Stimulated activated CD8-positive, alpha-beta memory T cell treated with anti-CD3 and anti-CD28 coated beads, Interleukin-12 subunit alpha, Interleukin-12 subunit beta, amount 100 ng/mL, for 24 hours (primary cell): Measurements from ENCODE around the gene MMP8.

ENCODE experiments used
- DNase-seq: peaks from one replicate; pipeline ENCODE4 v3.0.0-alpha.2; 2020; ENCODE audit errors: extremely low read depth

Gene MMP8

DNA sequence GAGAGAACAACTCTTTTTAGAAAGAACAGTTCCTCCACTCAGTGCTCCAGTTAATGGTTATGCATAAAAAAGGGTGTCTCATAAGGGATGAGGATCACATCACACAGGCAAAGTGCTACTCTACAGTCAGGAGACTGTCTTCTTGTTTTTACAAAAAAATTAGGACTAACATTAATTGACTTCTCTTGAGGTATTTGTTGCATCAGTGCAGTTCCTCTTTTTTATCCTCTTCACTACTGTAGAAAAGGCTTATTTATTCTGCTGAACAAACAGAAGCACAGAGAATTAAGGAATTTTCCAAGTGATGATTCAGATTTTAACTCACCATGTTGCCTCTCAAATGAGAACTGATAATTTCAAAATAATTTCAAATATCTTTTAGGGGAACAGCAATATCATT lies 1.9 kb downstream of the MMP8 start:
- no peak for DNase-seq

DNA sequence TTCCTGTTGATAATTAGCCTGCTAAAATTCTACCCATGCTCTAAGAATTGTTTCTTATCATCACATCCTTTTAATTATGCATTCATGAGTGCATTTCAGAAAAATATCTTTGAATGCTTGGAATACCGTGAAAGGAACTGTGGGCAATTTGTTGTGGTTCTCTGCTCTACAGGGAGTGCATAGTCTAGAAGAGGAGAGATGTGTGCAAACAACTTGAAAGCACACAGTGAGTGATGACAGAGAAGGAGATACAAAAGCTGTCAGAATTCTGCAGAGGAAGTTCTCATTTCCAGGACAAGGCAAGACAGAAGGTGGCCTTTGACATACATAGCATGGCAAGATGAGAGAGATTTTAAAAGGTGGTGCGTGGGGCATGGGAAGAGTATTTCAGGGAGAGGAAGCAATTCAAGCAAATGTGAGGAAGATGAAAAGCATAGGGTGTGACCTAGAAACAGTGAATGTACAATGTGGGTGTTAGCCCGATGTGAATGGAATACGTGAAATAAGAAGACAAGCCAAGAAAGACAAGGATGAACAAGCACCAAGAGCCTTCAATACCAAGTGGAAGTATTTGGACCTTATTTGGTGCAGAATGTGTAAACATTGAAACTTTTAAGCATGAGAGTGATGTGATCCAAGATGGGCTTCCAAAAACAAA lies 5.0 kb downstream of the MMP8 start:
- DNase-seq, result no peak

DNA sequence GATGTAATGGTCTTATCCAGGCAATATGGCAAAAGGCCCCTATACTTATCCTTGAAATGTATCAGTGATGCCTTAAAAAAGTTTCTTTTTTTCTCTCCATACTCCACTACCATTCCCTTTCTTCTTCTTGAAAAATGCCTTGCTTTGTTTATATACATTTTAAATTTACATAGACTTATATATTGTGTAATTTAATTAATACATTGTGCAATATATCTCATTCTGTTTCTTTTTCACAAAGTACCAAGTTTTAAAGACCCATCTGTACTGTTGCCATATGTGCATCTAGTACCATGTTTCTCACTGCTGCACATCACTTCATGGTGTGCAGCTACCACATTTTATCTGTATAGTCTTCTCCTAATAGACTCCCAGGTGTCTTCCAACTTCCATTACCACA lies 7.5 kb downstream of the MMP8 start:
- no peak for DNase-seq

DNA sequence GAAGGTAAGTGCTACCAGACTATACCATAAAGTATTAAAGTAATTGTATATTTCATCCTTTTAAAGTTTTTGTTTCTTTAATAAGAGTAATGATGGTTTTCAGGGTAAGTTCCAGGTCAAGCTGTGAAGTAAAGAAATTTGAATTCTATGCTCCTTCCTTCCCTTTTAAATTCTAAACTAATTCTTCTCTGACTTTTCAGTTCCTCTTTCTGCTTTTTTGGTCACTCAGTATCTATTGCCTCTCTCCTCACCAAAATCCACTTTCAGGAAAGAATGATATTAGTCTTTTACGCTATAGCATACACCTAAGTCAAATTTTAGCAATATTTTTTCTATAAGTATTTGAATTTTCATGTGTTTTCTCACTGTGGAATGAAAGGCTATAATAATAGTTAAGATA lies 8.2 kb downstream of the MMP8 start:
- no peak for DNase-seq

DNA sequence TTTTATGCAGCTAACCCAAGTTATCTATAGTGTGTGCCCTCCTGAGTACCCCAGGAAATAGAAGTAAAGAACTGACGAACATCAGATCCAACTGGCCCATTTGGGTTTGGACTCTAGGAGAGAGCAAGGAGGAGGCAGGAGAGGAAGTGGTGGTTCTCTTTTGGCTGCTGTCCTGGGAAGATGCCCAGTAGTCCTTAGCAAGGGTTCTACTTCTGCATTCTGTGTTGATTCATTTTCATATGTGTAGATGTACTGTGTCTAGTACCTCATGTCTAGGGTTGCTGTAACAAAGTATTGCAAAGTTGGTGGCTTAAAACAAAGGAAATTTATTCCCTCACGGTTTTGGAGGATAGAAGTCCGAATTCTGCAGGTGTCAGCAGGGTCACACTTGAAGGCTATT lies 12.6 kb downstream of the MMP8 start:
- DNase-seq, result no peak

DNA sequence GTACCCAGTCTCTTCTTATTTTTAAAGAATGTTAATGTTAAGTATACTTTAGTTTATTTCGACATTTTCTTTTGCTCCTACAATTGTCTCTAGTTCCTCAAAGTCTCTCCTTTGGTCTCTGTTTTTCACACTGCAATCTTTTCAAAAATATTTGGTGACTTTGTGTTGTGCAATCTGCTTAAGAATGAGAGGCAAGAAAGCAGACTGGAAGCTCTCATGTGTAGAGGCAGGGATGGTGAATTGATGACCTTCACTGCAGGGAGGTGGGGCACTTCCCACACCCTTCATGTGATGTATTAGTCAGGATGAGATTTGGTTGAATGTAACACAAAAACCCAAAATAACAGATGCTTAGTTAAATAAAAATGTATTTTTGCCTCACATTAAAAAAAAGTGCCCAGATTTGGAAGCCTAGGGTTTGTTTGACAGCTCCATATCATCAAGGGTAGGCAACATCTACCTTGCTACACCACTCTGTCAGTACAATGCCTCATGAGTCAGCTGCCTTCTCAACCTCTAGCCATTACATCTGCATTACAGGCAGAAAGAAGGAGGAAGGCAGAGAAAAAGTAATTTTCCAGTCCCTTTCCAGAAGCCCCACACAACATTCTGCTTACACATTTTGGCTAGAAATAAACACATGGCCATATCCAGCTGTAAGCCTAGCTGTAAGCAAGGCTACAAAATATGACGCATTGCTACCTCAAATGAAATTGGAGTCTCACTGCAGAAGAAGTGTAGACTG lies 15.4 kb downstream of the MMP8 start:
- DNase-seq, result no peak

DNA sequence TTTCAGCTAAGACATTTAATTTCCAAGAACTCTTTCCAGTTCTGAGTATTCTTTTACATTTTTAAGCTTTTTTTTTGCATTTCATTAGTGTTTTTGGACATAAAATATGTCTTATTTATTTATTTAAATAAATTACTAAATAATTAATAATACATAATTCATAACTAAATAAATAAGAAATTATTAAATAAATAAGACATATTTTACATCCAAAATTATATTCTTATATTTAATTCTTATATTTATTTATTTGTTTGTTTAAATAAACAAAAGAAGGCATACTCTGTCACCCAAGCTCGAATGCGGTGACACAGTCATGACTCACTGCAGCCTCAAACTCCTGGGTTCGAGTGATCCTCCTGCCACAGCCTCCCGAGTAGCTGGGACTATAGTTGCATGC lies 16.1 kb downstream of the MMP8 start:
- no peak for DNase-seq

DNA sequence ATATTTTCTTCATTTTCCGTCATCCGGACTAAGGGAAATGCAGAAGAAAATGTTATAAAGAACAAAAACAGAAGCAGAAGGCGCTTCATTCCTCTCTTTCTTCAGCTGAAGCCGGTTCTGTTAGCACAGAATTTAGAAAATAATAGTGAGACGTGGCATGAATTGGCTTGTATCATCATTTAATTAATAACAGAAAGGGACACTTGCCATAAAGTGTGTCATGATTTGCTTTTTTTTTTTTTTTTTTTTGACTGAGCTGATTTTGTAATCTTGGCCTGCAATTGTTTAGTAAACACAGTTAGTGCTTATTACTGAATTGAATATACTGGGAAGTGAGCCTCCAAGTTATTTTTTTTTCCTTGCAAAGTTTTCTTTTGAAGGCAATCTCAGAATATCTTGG lies 19.1 kb downstream of the MMP8 start, which contains the start of gene MMP27:
Gene MMP27 (minus strand): TSS at position 144 of the 400 bp plus-strand sequence. CDS start 55 bp downstream, at position 89.
- no peak for DNase-seq

DNA sequence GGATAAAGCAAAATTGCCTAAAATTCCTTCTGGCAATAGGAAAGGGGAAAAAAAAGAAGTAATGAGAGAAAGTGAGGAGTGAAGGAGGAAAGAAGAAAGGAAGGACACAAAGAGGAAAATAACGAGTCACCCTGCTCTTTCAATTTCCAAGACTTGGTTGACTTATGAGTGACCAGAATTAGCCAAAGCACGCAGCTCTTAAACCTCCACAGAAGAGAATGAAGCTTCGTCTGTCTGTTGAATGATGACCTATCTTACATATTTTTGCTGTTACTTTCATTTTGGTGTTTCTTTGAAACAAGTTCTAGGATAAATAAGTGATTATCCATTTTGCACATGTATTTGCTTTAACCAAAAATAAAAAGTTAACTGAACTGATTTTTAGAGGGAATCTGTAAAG lies 19.9 kb downstream of the MMP8 start:
- no peak for DNase-seq

DNA sequence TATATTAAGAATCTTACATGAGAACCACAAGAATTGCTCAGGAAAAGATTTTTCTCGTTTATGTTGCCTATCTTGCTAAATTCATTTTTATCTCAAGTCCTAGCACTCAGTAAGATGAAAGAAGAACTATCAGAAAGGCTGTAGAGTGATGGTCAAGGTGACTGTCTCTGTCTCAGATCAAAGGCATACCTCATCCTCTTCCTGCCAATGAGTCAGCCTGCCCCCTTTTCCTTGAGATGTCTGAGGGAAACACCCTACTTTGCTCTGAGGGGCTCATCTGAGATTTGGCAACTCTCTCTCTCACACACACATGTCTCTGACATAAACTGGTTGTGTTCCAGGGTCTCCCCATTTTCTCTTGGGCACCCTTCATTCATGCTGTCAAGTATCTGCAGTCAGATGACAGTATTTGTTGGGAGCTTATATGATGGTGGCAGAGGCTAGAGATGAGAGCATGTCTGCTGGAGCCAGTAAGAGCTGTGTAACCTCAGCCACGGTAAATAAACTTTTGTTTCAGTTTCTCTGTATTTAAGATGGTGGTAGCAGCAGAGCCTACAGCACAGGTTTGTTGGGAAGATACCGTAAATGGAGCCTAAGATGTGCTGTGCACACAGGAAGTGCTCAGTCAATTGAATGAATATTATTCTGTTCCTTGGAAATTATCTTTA lies 20.8 kb downstream of the MMP8 start:
- no peak for DNase-seq

DNA sequence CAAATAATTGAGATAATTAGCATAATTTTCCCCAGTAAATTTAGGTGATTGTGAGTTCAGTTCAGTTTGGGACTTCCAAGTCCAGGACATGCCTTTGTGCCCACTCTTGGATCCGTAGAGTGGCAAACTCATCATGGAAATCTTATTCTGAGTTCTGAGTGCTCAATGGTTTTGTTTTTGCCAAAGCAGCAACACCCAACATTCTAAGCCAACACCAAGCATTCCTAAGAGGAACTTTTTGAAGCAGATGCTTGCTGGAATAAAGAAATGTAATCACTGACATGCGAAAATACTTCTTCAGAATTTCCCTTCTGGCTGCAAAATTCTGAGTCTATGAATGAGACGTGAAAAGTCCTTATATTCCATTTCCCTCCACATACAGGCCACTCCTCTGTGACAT lies 29.6 kb downstream of the MMP8 start:
- DNase-seq, result no peak

DNA sequence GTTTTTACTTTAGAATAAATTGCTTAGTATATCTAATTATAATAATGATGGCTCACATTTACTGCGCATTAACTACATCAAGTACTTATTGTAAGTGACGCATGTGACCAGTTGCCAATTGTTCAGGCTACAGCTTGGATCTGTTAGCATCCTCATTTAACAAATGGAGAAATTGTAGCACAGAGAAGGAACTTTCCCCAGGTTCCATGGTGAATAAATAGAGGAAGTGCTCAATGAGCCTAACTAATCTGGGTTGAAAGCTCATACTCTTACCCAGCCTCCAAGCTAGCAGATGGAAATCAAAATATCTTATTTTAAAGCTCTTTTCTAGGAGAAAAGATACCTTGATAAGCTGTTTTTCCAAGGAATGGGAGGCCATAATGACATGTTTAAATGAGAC lies 39.0 kb downstream of the MMP8 start:
- no peak for DNase-seq

DNA sequence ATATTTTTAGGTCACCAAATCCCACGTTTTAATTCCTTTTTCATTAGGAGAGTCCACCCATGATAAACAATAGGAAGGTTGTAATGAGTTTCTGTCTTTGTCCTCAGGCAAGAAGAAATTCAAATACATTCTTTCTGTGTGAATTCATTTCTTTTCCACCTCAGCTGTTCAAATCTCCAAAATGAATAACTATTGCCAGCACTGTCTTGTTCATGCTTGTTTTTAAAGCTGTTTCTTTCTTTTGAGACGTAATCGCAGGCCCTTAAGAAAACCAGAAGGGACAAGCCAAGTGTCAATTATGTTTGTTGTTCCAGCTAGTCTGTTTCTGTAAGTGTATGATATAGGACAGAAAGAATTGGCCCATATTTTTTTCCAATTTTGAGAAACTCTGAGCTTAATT lies 39.4 kb downstream of the MMP8 start:
- DNase-seq, result no peak

DNA sequence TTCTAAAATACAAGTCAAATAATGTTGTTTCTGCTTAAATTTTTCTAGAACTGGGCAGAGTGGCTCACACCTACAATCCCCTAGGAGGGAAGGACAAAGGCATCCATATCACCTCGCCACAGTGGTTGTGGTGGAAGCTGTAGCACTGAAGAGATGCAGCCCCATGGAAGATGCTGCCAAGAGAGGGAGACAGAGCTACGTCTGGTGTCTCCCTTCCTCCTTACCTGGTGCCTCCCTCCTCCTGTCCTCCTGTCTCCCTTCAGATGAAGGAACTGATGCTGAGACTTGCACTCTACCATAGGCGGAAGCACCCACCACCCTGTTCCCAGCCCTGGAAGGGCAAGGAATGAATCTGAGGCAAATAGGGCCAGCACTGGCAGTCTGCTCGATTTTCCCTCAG lies 41.5 kb downstream of the MMP8 start:
- DNase-seq, result no peak

DNA sequence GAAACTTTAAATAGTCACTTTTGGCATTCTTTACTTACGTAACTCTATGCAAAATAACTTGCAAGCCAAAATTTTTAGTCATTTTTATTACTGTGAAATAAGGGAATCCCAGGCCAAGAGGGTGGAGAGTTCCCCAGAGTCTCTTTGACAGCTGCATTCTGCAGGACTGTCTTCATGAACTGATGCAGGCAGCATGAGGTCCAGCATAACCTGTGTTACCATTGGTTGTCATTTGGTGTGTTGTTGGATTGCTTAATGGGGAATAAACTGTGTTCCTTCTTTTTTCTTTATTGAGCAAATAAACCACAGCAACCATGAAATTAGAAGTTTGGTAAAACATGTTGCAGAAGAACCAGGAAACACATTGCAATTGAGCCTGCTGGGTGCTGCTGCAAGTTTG lies 43.8 kb downstream of the MMP8 start:
- no peak for DNase-seq

DNA sequence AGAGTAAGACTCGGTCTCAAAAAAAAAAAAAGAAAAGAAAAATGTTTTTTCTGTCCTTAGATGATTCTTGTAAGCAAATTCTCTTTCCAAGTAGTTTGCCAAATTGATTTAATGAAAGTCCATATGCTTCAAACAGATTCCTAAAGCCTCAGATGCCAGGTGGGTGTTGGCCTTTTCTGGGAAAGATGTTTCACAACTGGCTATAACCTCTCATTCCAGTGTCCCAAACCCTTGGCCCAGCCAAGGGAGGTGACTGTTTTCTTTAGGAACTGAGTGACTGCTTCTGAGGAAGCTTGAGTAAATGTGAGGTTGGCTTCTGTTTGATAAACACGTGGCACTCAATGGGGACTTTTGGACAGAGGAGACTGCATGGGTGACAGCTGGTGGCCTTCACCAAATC lies 46.7 kb downstream of the MMP8 start:
- DNase-seq, result no peak

DNA sequence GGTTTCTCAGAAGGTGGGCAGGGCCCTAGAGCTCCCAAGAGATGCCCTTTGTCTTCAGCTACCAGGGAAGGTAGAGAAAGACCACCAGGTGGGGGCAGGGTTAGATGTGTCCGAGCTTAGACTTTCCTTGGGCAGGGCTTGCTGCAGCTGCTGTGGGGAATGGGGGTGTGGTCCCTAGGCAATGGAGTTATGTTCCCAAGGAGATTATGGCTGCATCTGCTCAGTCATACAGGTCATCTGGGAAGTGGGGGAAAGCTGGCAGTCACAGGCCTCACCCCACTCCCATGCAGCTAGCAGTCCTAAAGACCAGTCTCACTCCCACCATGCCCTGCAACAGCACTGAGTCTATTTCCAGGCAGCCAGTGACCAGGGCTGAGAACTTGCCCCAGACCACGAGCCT lies 48.7 kb downstream of the MMP8 start:
- no peak for DNase-seq

DNA sequence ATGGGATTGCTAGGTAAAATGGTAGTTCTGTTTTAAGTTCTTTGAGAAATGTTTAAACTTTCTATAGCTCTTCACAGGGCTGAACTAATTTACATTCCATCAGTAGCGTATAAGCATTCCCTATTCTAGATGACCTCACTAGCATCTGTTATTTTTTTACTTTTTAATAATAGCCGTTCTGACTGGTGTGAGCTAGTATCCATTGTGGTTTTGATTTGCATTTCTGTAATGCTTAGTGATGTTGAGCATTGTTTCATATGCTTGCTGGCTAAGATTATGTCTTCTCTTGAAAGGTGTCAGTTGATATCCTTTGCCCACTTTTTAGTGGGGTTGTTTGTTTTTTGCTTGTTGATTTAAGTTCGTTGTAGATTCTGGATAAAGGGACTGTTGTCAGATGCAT lies 55.1 kb downstream of the MMP8 start:
- DNase-seq, result no peak

DNA sequence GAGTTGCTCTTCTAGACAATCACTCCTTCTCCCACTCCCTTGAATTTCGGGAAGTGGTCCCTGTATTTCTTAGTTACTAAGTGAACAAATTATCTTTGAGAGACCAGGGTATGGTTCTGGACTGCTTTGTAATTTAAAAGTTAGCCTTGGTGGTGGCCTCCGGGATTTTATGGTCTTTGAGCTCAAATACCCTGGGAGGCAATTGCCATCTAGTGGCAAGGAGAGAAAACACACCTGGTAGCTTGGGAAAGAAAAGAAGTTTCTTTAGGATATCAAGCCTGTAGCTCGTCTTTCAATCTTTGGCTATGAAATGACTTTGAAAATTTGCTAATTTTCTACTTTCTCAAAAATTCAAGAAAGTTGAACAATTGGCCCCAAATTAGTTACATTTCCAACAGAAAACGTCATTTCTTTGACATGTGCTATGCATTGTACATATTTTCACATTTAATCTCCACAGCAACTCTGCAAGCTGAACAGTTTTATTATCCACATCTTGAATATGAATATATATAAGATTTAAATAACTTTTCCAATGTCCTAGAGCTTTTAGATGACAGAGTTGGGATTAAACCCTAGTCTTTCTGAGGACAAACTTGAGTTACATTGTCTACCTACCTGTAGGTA lies 58.3 kb downstream of the MMP8 start:
- no peak for DNase-seq

DNA sequence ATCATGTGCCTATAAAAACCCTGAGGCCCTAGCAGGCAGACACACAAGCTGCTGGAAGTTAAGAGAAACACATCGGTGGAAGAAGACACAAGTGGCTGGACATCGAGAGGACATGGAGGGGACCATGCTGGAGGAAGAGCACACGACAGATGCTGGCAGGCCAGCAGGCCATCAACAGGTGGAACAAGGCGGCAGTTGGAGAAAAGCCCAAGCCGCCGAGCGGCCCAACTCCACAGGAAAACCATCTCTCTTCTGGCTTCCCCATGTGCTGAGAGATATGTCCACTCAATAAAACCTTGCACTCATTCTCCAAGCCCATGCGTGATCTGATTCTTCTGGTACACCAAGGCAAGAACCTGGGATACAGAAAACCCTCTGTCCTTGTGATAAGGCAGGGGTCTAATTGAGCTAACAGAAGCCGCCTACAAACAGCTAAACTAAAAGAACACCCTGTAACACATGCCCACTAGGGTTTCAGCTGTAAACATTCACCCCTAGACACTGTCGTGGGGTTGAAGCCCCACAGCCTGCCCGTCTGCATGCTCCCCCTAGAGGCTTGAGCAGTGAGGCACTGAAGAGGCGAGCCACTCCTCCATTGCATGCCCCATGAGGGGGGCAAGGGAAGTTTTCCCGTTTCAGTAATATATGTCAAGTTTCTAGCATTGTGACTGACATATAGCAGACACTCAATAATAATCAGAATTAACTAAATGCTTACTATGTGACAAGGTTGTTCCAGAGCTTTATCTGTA lies 60.6 kb downstream of the MMP8 start:
- DNase-seq, result no peak

DNA sequence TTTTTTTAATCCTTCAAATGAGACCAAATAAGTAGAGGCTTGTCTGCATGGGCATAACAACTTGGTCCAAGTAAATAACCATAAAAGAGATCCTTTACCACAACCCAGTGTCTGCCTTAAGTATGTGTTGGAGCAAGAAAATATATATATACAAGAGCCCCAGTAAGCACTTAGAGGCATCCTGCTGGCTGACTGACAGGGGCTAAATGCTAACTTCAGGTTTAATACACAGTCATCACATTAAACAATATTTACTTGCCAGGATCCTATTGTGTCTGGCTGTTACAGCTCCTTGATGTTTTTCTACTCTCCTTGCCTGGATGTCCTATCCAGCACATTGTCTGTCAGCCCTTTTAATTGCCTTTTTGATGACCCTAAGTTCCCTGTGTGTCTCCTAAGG lies 62.1 kb downstream of the MMP8 start:
- DNase-seq, result no peak
